ENCODE measurements around the gene MYO7A.

Gene MYO7A

GRCh38 chr11:77188633-77189491 is 60.8 kb downstream of the MYO7A start:
- Histone ChIP-seq H3K27ac (no peak overlapping the region), H3K9me3 (no peaks in the 10 kb centered on the region), H3K4me3 (no peak overlapping the region), H3K4me1 (no peaks in the 10 kb centered on the region), H3K36me3 (no peaks in the 10 kb centered on the region), H3K27me3 (peaks cover 0 to 4% of the 10 kb centered on the region in 2 donors)
- no peak for TF ChIP-seq CTCF (IDR thresholded peaks at IDR 0.05)
- no peak for DNase-seq
- intact Hi-C loops (cut with DNase I; ENCODE audit: low total_unique reads), result loop anchor here (2.0 kb wide), 1 partner anchor 62 kb away; no protein-coding TSS in a partner anchor

- no peak for DNase-seq
- Histone ChIP-seq H3K9me3 (no peaks in the 10 kb centered on the region), H3K27ac (no peak overlapping the region), H3K36me3 (no peaks in the 10 kb centered on the region), H3K4me1 (no peaks in the 10 kb centered on the region), H3K4me3 (no peak overlapping the region), H3K27me3 (peaks cover 0 to 4% of the 10 kb centered on the region in 2 donors)
- TF ChIP-seq CTCF (IDR thresholded peaks at IDR 0.05), result no peak
- intact Hi-C loops (cut with DNase I; ENCODE audit: low total_unique reads), result loop anchor here (2.0 to 10.0 kb wide), 2 partner anchors 63 to 355 kb away; no protein-coding TSS in a partner anchor
Observed at GRCh38 chr11:77189588-77190210, 61.7 kb downstream of the MYO7A start.

GRCh38 chr11:77190331-77191075 is 62.5 kb downstream of the MYO7A start:
- Histone ChIP-seq H3K36me3 (no peaks in the 10 kb centered on the region), H3K4me1 (no peaks in the 10 kb centered on the region), H3K4me3 (no peak overlapping the region), H3K27ac (no peak overlapping the region), H3K9me3 (no peaks in the 10 kb centered on the region), H3K27me3 (peaks cover 0 to 4% of the 10 kb centered on the region in 2 donors)
- no peak for TF ChIP-seq CTCF (IDR thresholded peaks at IDR 0.05)
- no peak for DNase-seq
- intact Hi-C loops (cut with DNase I; ENCODE audit: low total_unique reads), result loop anchor here (10.0 kb wide), 1 partner anchor 354 kb away; no protein-coding TSS in a partner anchor

- Histone ChIP-seq H3K4me3 (no peak overlapping the region), H3K9me3 (no peaks in the 10 kb centered on the region), H3K36me3 (no peaks in the 10 kb centered on the region), H3K27ac (no peak overlapping the region), H3K27me3 (peaks cover 0 to 4% of the 10 kb centered on the region in 2 donors), H3K4me1 (no peaks in the 10 kb centered on the region)
- intact Hi-C loops (cut with DNase I; ENCODE audit: low total_unique reads), result loop anchor here (10.0 kb wide), 1 partner anchor 353 kb away; no protein-coding TSS in a partner anchor
- no peak for DNase-seq
- TF ChIP-seq CTCF (IDR thresholded peaks at IDR 0.05), result no peak
Observed at GRCh38 chr11:77191429-77191822, 63.4 kb downstream of the MYO7A start.

- TF ChIP-seq CTCF (IDR thresholded peaks at IDR 0.05), result no peak
- Histone ChIP-seq H3K27me3 (peaks cover 0 to 4% of the 10 kb centered on the region in 2 donors), H3K9me3 (no peaks in the 10 kb centered on the region), H3K27ac (no peak overlapping the region), H3K4me1 (no peaks in the 10 kb centered on the region), H3K4me3 (no peak overlapping the region), H3K36me3 (no peaks in the 10 kb centered on the region)
- DNase-seq, result no peak
- intact Hi-C loops (cut with DNase I; ENCODE audit: low total_unique reads), result loop anchor here (10.0 kb wide), 1 partner anchor 353 kb away; no protein-coding TSS in a partner anchor
Observed at GRCh38 chr11:77191823-77192495, 63.9 kb downstream of the MYO7A start.
